ENCODE results near the gene SLC9A3. TPM values are rescaled to one million over a fixed set of nuclear protein-coding genes. Genes with fewer than 3 reads are reported as not detected.

SLC9A3 gene
- total RNA-seq, 1 experiment from 2014 or later: 1.5 TPM

GRCh38 chr5:483011-483410, 41.2 kb downstream of the SLC9A3 start:
- no peak overlapping the region for H3K27ac ChIP-seq (ENCODE audit: low read depth, low read length)
- ATAC-seq: no peak
- H3K4me3 ChIP-seq (replicated peaks in 1 of 2; ENCODE audit: low read depth in 1 of 2, low read length in 2 of 2): no peak overlapping the region
- DNase-seq (ENCODE audit: low read depth, low spot score): no peak
- no peak for TF ChIP-seq YY1 (IDR thresholded peaks at IDR 0.05; ENCODE audit: extremely low read depth, insufficient replicate concordance, low read depth, low read length)
- TF ChIP-seq CTCF (IDR thresholded peaks at IDR 0.05 in 2 of 3, conservative IDR thresholded peaks at IDR 0.05 in 1 of 3; ENCODE audit: borderline replicate concordance in 1 of 3, insufficient read depth in 1 of 3, low read depth in 2 of 3, low read length in 2 of 3): no peak
- no peak for TF ChIP-seq SP1 (IDR thresholded peaks at IDR 0.05; ENCODE audit: low read depth)
- TF ChIP-seq JUND (IDR thresholded peaks at IDR 0.05): no peak
- no peak for TF ChIP-seq EZH2 (IDR thresholded peaks at IDR 0.05)
- no peak for TF ChIP-seq ZFX (IDR thresholded peaks at IDR 0.05)
- no peak for TF ChIP-seq REST (IDR thresholded peaks at IDR 0.05; ENCODE audit: low read depth)
- no peak for TF ChIP-seq SRF (IDR thresholded peaks at IDR 0.05; ENCODE audit: low read depth)
- TF ChIP-seq CBX3 (IDR thresholded peaks at IDR 0.05; ENCODE audit: low read depth): no peak
- no peak for TF ChIP-seq SIN3A (IDR thresholded peaks at IDR 0.05; ENCODE audit: low read depth)
- no peak for TF ChIP-seq ZNF274 (IDR thresholded peaks at IDR 0.05; ENCODE audit: low read depth, low read length)
- TF ChIP-seq FOSL1 (IDR thresholded peaks at IDR 0.05; ENCODE audit: low read depth): no peak
- TF ChIP-seq, protein P1, sequence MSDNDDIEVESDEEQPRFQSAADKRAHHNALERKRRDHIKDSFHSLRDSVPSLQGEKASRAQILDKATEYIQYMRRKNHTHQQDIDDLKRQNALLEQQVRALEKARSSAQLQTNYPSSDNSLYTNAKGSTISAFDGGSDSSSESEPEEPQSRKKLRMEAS (IDR thresholded peaks at IDR 0.05): no peak
- TF ChIP-seq RAD21 (IDR thresholded peaks at IDR 0.05; ENCODE audit: low read depth): no peak
- TF ChIP-seq ELF1 (IDR thresholded peaks at IDR 0.05; ENCODE audit: borderline replicate concordance, low read depth): no peak
- TF ChIP-seq CEBPB (IDR thresholded peaks at IDR 0.05; ENCODE audit: low read depth): no peak
- ChIA-PET POLR2A (no interaction called here), RAD21 (ENCODE audit: low non-redundant PET in 1 of 2, low total read pairs in 2 of 2, uncharacterized antibody in 2 of 2, unreplicated experiment in 2 of 2) (no interaction called here), CTCF (no interaction called here)
- H2AFZ ChIP-seq (ENCODE audit: low read depth, low read length, poor library complexity, severe bottlenecking): no peak overlapping the region
- H3K9me2 ChIP-seq (ENCODE audit: insufficient read depth): no peaks in the 10 kb centered on the region
- peaks cover 0 to 25% of the 10 kb centered on the region in 2 experiments; a peak in 3 of 4 replicates for H3K4me1 ChIP-seq (ENCODE audit: control insufficient read depth in 1 of 2, insufficient read depth in 2 of 2, low read length in 2 of 2)
- BruUV-seq (replicated peaks): no TSS peak
- intact Hi-C loops (cut with micrococcal nuclease): no loop called here
- H3K9ac ChIP-seq (ENCODE audit: low read length): no peak overlapping the region
- H3K9me3 ChIP-seq (ENCODE audit: control insufficient read depth in 1 of 2, insufficient read depth in 1 of 2, low read depth in 1 of 2, low read length in 2 of 2): no peaks in the 10 kb centered on the region
- H3K79me2 ChIP-seq (ENCODE audit: insufficient read depth, low read length): no peaks in the 10 kb centered on the region
- H4K20me1 ChIP-seq (ENCODE audit: insufficient read depth): no peaks in the 10 kb centered on the region
- H3K36me3 ChIP-seq (ENCODE audit: control insufficient read depth in 1 of 2, insufficient read depth in 2 of 2, low read length in 2 of 2): no peaks in the 10 kb centered on the region
- H3K27me3 ChIP-seq (ENCODE audit: insufficient read depth, low read length): no peaks in the 10 kb centered on the region
- no peak overlapping the region for H3K4me2 ChIP-seq (ENCODE audit: low read length)
